Measurements from ENCODE around the gene YDJC.
A peak's percentile ranks its signal among the peaks of the same experiment; 100 is the strongest.
"Not testable (repeated sequence)": the region's sequence is repeated elsewhere in the genome, so short reads cannot be mapped to it uniquely, and the experiment has no call there.

The YDJC gene, protein sequence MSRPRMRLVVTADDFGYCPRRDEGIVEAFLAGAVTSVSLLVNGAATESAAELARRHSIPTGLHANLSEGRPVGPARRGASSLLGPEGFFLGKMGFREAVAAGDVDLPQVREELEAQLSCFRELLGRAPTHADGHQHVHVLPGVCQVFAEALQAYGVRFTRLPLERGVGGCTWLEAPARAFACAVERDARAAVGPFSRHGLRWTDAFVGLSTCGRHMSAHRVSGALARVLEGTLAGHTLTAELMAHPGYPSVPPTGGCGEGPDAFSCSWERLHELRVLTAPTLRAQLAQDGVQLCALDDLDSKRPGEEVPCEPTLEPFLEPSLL

DNA sequence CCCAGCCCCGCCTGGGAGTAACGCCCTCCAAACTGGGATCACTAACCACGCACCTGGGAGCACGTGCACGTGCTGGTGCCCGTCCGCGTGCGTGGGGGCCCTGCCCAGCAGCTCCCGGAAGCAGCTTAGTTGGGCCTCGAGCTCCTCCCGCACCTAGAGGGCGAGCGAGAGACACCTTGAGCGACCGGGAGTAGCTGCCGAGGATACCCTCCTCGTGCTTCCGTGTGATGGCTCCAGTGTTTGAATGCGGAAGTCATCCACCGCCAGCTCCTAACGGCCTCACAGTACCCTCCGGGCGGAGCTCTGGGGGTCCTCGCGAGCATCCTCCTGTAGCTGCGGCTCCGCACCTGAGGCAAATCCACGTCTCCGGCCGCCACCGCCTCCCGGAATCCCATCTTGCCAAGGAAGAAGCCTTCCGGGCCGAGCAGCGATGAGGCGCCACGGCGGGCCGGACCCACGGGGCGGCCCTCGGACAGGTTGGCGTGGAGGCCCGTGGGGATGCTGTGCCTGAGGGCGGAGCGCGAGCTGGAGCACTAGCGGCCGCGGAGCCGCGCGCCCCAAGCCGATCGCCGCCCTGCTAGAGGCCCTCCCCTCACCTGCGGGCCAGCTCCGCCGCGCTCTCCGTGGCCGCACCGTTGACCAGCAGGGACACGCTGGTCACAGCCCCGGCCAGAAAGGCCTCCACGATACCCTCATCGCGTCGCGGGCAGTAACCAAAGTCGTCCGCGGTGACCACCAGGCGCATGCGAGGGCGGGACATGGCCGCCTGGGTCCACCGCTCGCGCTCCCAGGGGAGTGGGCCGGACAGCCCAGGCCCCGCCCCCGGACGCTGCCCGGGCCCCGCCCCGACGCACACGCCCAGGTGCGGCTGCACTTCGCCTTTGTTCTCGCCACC, at the start of gene YDJC:
YDJC (minus strand) TSS at position 768 of the 895 bp plus-strand sequence; CDS start at position 760, 8 bp downstream.
- peak within 1 kb of the TSS; percentile 88 for H3K4me3 ChIP-seq (ENCODE audit: insufficient read length, low read depth)
- DNase-seq (ENCODE audit: low read depth, low spot score) = peak; percentile 79
- no peak for TF ChIP-seq ZNF274 (IDR thresholded peaks at IDR 0.05; ENCODE audit: low read depth, low read length)
- TF ChIP-seq YY1 (IDR thresholded peaks at IDR 0.05; ENCODE audit: insufficient read depth, insufficient read length) = no peak
- TF ChIP-seq SUZ12 (IDR thresholded peaks at IDR 0.05; ENCODE audit: extremely low read depth, insufficient read depth, insufficient read length) = no peak
- peak within 1 kb of the TSS; percentile 98 for H3K9ac ChIP-seq (ENCODE audit: insufficient read length, low read depth)
- peaks cover 13% of the 10 kb centered on the region for H3K4me1 ChIP-seq (ENCODE audit: insufficient read depth, insufficient read length)
- no peaks in the 10 kb centered on the region for H3K27me3 ChIP-seq (ENCODE audit: insufficient read depth, insufficient read length)
- H3K9me3 ChIP-seq (ENCODE audit: insufficient read depth, low read length) = no peaks in the 10 kb centered on the region; the same call in 1 of the 2 replicates
- peaks cover 30% of the 10 kb centered on the region for H3K36me3 ChIP-seq (ENCODE audit: insufficient read depth, insufficient read length, low read length)

DNA sequence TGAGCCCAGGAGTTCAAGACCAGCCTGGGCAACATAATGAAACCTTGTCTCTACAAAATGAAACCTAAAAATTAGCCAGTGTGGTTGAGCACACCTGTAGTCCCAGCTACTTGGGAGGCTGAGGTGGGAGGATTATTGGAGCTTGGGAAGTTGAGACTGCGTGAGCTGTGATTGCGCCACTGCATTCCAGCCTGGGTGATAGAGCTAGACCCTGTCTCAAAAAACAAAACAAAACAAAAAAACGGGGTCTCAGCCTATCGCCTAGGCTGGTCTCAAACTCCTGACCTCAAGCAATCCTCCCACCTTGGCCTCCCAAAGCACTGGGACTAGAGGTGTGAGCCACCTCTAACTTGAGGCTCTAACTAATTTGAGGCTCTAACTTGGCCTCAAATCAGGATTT, 49.6 kb upstream of the YDJC start:
- Histone ChIP-seq H3K9me3 (ENCODE audit: insufficient read depth, low read length) (peaks cover 13% of the 10 kb centered on the region; the same call in 1 of the 2 replicates), H3K4me3 (ENCODE audit: insufficient read length, low read depth) (no peak overlapping the region), H3K4me1 (ENCODE audit: insufficient read depth, insufficient read length) (peaks cover 6% of the 10 kb centered on the region), H3K27me3 (ENCODE audit: insufficient read depth, insufficient read length) (no peaks in the 10 kb centered on the region), H3K9ac (ENCODE audit: insufficient read length, low read depth) (no peak overlapping the region), H3K36me3 (ENCODE audit: insufficient read depth, insufficient read length, low read length) (peaks cover 42% of the 10 kb centered on the region)
- TF ChIP-seq ZNF274 (IDR thresholded peaks at IDR 0.05; ENCODE audit: low read depth, low read length) (no peak), SUZ12 (IDR thresholded peaks at IDR 0.05; ENCODE audit: extremely low read depth, insufficient read depth, insufficient read length) (no peak), YY1 (IDR thresholded peaks at IDR 0.05; ENCODE audit: insufficient read depth, insufficient read length) (no peak)
- DNase-seq (ENCODE audit: low read depth, low spot score) = no peak

DNA sequence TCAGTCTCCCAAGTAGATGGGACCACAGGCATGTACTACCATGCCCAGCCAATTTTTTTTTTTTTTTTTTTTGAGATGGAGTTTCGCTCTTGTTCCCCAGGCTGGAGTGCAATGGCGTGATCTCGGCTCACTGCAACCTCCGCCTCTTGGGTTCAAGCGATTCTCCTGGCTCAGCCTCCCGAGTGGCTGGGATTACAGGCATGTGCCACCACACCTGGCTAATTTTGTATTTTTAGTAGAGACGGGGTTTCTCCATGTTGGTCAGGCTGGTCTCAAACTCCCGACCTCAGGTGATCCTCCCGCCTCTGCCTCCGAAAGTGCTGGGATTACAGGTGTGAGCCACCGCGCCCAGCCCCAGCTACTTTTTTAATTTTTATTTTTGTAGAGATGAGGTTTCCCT, 49.0 kb upstream of the YDJC start:
- Histone ChIP-seq H3K9me3 (ENCODE audit: insufficient read depth, low read length) (peaks cover 13% of the 10 kb centered on the region; the same call in 1 of the 2 replicates), H3K36me3 (ENCODE audit: insufficient read depth, insufficient read length, low read length) (peaks cover 45% of the 10 kb centered on the region)
- H3K4me3 ChIP-seq (ENCODE audit: insufficient read length, low read depth); DNase-seq (ENCODE audit: low read depth, low spot score); H3K27me3 ChIP-seq (ENCODE audit: insufficient read depth, insufficient read length); H3K4me1 ChIP-seq (ENCODE audit: insufficient read depth, insufficient read length); H3K9ac ChIP-seq (ENCODE audit: insufficient read length, low read depth): not testable (repeated sequence)

DNA sequence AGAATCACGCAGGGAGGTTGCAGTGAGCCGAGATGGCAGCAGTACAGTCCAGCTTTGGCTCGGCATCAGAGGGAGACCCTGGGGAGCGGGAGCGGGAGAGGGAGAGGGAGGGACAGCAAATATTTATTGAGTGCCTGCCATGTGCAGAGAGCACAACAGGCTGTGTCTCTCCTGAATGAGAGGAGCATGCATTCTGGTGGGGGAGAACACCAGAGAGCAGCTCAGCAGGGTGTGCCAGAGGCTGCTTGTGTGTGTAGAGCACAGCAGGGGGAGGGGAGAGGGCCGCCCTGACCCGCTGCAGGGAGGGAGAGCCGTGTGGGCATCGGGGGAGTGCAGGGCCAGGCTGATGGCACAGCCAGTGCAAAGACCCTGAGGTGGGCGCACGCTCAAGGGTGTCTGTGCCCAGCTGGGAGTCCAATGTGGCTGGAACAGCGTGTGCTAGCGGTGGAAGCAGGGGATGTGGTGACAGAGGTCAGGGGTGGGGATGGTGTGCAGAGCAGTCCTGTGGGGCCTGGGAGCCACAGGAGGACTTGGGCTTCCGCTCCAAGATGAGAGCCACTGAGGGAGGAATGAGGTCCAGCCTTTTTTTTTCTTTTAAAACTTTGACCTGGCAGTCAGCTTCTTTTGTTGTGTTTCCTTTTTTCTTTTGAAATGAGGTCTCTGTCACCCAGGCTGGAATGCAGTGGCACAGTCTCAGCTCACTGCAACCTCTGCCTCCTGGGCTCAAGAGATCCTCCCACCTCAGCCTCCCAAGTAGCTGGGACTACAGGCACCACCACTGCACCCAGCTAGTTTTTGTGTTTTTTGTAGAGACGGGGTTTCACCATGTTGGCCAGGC, 48.0 kb upstream of the YDJC start:
- no peak for TF ChIP-seq SUZ12 (IDR thresholded peaks at IDR 0.05; ENCODE audit: extremely low read depth, insufficient read depth, insufficient read length)
- no peak for TF ChIP-seq YY1 (IDR thresholded peaks at IDR 0.05; ENCODE audit: insufficient read depth, insufficient read length)
- no peak for TF ChIP-seq ZNF274 (IDR thresholded peaks at IDR 0.05; ENCODE audit: low read depth, low read length)
- no peaks in the 10 kb centered on the region for H3K27me3 ChIP-seq (ENCODE audit: insufficient read depth, insufficient read length)
- peaks cover 47% of the 10 kb centered on the region for H3K36me3 ChIP-seq (ENCODE audit: insufficient read depth, insufficient read length, low read length)
- H3K4me1 ChIP-seq (ENCODE audit: insufficient read depth, insufficient read length) = peaks cover 6% of the 10 kb centered on the region
- DNase-seq (ENCODE audit: low read depth, low spot score) = no peak
- H3K9ac ChIP-seq (ENCODE audit: insufficient read length, low read depth) = no peak overlapping the region
- H3K9me3 ChIP-seq (ENCODE audit: insufficient read depth, low read length) = peaks cover 13% of the 10 kb centered on the region; the same call in 1 of the 2 replicates
- no peak overlapping the region for H3K4me3 ChIP-seq (ENCODE audit: insufficient read length, low read depth)

DNA sequence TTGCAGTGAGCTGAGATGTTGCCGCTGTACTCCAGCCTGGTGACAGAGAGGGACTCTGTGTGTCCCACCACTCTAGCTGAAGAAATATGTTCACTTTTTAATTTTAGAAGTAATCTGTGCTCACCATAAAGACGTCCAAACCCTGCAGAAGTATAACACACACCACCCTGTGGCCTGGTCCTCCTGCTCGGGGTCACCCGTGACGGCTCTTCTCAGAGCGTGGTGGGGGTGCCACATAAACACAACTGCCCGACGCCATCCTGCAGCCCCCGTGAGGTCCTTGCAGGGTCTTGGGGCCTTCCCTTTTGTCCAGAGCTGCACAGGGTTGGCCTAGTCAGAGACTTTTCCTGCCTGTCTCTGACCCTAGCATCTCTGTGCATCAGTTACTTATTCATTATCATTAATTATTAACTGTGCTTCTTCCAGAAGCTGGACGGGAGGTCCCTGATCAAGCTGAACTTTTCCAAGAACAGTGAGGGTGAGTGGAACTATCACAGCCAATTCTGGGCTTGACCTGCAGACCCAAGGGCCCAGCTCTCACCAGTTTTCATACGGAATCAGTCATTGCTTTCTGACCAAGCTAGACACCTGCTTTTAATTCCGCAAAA, 44.9 kb upstream of the YDJC start:
- Histone ChIP-seq H3K36me3 (ENCODE audit: insufficient read depth, insufficient read length, low read length) (peaks cover 56% of the 10 kb centered on the region), H3K4me1 (ENCODE audit: insufficient read depth, insufficient read length) (peaks cover 3% of the 10 kb centered on the region), H3K4me3 (ENCODE audit: insufficient read length, low read depth) (no peak overlapping the region), H3K27me3 (ENCODE audit: insufficient read depth, insufficient read length) (no peaks in the 10 kb centered on the region), H3K9ac (ENCODE audit: insufficient read length, low read depth) (no peak overlapping the region), H3K9me3 (ENCODE audit: insufficient read depth, low read length) (peaks cover 13% of the 10 kb centered on the region; the same call in 1 of the 2 replicates)
- TF ChIP-seq YY1 (IDR thresholded peaks at IDR 0.05; ENCODE audit: insufficient read depth, insufficient read length) (no peak), ZNF274 (IDR thresholded peaks at IDR 0.05; ENCODE audit: low read depth, low read length) (no peak), SUZ12 (IDR thresholded peaks at IDR 0.05; ENCODE audit: extremely low read depth, insufficient read depth, insufficient read length) (no peak)
- no peak for DNase-seq (ENCODE audit: low read depth, low spot score)

DNA sequence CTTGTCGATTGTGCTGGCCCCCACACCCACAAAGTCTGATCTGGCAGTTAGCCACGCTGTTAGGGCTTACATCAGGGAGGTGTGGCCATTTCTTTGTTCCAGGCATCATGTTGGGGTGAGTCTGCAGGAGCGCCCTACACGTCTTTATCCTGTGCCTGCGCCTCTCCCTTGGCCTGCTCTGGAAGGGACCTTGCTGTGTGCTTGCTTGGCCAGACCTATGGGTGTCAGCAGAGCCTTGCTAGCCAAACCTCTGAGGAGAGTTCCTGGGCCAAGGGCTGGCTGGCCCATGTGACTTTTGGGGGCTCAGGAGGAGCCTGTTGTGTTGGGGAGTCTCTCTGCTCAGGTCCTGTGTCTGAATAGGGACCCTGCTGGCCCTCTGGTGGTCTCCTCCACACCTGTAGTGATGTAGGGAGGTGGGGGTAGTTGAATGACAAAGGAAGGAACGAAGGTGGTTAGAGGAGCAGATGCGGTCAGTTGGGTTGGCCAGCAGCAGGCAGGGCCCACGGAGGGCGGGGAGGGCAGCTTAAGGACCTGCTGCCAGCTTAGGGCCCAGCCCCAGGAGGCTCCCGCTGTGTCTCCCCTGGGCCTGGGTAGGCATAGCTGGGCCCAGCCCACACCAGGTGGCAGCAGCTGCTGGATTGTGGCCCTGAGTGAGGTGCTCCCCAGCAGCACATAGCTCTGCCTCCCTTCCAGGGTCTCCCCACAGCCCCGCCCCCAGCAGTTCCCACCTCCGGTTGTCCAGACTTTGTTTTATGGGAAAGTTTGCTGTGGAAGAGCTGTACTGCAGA, 43.9 kb upstream of the YDJC start:
- no peak for TF ChIP-seq ZNF274 (IDR thresholded peaks at IDR 0.05; ENCODE audit: low read depth, low read length)
- TF ChIP-seq SUZ12 (IDR thresholded peaks at IDR 0.05; ENCODE audit: extremely low read depth, insufficient read depth, insufficient read length) = no peak
- TF ChIP-seq YY1 (IDR thresholded peaks at IDR 0.05; ENCODE audit: insufficient read depth, insufficient read length) = no peak
- Histone ChIP-seq H3K36me3 (ENCODE audit: insufficient read depth, insufficient read length, low read length) (peaks cover 60% of the 10 kb centered on the region), H3K9me3 (ENCODE audit: insufficient read depth, low read length) (peaks cover 13% of the 10 kb centered on the region; the same call in 1 of the 2 replicates), H3K27me3 (ENCODE audit: insufficient read depth, insufficient read length) (no peaks in the 10 kb centered on the region), H3K9ac (ENCODE audit: insufficient read length, low read depth) (no peak overlapping the region), H3K4me3 (ENCODE audit: insufficient read length, low read depth) (no peak overlapping the region), H3K4me1 (ENCODE audit: insufficient read depth, insufficient read length) (peaks cover 3% of the 10 kb centered on the region)
- no peak for DNase-seq (ENCODE audit: low read depth, low spot score)

Measured in NT2/D1 (cell line).